GM19372 (cell line): ENCODE data around the gene TTLL11.

Experiments used
- ATAC-seq: cut with Tn5 transposase; IDR thresholded peaks from one replicate; pipeline ENCODE4 v1.9.1; 2021; ENCODE audit warnings: mild to moderate bottlenecking, low read depth, moderate library complexity; ENCODE audit not compliant: unreplicated experiment

Gene TTLL11

DNA sequence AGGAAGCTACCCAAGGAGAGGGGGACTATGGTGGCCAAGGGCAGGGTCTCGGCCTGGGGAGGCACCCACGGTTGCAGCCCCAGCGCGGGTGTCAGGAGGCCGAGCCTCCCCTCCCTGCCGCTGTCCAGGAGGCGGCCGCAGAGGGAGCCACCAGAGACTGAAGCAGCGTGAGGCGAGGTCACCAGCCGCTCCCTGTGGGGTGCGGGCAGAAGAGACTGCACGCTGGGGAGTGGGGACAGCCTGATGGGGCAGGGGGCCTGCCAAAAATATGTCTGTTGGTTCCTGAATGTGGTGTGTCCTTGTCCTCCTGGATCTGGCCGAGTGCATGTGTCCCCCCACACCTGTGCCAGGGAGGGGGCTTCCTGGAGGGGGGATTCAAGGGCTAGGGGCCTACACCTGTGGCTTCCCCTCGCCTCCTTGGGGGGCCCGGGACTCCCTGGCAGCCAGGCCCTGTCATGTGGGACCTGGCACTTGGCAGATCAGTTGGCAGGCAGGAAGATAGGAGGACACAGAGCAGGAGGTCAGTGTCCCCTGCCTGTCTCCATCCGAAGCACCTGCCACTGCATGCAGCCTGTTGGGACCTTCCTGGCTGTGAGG lies 310.5 kb downstream of the TTLL11 start:
- no peak for ATAC-seq

DNA sequence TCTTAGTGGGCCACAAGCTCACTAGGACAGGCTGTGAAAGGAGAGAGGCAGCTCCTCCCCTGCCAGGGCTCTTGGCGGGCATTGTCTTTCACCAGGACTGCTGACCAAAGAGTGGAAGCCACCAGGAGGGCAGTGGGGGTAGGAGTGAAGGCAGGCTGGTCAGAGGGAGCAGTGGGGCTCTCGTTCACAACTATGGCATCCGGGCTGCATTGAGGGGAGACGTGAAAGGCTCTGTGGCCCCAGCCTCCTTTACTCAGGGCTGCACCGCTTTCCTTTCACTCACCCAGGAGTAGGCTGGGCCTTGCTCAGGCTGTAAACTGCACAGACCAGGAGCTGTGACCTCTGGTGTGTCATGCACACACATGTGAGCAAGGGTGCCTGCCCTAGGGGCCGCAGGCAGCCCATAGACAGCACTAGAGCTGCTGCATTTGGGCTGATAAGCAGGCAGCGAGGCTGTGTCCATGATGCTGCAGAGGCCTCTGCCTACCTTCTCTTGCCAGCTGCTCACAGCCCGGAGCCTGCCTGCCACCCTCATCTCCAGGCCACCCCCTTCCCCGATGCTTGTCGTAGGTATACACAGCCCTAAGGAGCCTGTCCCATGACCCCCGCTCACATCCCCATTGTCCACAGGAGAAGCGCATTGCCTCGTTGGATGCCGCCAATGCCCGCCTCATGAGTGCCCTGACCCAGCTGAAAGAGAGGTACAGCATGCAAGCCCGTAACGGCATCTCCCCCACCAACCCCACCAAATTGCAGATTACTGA lies 311.2 kb downstream of the TTLL11 start:
- no peak for ATAC-seq

DNA sequence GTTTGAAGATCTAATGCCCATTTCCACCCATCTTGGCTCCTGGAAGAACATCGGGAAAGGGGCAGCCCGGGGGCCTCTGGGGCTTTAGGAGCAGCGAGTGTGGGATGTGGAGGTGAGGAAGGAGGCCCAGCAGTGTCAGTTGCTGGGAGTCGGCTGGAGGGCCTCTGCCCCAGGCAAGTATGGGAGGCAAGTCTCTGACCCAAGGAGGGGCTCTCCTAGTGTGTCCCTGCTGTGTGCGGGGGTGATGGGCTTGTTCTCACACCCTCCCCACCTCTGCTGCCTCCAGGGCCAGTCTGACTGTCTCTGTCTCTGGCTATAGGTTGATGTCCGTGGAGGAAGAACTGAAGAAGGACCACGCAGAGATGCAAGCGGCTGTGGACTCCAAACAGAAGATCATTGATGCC lies 312.0 kb downstream of the TTLL11 start:
- no peak for ATAC-seq

DNA sequence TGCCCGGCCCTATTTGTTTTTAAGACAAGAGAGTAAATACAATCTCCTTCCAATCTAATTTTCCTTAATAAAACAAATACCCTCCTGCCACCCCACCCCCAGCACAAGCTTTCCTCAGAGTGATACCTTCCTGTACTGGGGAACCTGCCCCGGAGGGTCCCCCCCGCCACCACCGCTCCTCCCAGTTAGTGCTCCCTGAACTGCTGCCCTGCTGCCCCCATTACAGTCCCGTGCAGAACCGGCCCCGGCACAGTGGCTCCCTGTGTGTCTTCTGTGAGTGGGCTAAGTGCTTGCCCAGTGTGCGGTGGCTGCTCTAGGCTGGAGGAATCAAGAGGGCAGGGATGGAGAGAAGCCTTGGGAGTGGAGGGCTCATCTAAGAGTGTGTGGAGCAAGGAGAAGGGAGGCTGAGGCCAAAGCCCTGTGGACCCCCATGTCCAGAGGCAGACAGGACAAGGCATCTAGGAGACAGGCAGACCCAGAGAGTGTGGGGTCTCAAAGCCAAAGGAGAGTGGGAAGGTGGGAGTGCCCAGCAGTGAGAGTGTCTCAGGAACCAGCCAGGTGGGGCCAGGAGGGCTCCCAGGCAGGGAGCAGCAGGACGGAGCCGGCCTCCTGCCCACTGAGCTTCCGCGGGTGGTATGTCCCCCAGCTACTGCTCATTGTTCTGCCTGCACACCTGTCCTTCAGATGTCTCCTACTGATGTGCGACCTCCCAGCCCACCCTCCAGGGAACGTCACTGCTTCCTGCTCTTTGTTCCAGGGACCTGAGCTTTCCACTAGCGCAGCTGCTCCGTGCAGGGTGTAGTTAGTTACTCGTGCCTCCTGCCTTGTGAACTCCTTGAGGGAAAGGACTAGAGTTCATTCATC lies 312.7 kb downstream of the TTLL11 start:
- ATAC-seq: no peak

DNA sequence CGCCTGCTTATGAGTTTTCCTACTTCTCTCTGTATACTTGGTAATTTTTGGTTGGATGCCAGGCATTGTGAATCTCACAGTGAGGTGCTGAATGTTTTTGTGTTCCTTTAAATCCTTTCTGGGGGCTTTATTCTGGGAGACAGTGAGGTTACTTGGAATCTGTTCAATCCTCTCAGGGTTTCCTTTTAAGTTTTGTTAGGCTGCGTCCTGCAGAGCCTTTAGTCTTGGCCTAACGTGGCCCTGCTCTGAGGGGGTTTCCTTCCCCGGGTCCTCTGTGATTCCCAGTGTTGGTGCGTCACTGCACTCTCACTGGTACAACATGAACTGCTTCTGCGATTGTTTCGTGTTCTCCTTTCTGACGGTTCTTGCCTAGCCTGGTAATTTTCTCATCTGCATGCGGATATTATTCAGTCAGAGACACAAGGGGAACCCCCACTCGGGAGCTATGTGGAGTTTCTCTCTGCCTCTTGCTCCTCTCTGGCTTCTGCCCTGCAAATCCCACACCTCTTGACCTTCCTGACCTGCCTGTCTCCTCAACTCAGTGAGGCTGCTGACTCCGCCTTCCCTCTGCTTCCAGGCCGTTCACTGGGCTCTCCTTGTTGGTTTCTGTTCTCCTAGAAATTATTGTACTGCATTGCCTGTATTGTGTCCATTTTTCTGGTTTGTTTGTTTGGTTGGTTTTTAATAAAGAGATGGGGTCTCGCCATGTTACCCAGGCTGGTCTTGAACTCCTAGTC lies 313.6 kb downstream of the TTLL11 start:
- ATAC-seq: no peak

DNA sequence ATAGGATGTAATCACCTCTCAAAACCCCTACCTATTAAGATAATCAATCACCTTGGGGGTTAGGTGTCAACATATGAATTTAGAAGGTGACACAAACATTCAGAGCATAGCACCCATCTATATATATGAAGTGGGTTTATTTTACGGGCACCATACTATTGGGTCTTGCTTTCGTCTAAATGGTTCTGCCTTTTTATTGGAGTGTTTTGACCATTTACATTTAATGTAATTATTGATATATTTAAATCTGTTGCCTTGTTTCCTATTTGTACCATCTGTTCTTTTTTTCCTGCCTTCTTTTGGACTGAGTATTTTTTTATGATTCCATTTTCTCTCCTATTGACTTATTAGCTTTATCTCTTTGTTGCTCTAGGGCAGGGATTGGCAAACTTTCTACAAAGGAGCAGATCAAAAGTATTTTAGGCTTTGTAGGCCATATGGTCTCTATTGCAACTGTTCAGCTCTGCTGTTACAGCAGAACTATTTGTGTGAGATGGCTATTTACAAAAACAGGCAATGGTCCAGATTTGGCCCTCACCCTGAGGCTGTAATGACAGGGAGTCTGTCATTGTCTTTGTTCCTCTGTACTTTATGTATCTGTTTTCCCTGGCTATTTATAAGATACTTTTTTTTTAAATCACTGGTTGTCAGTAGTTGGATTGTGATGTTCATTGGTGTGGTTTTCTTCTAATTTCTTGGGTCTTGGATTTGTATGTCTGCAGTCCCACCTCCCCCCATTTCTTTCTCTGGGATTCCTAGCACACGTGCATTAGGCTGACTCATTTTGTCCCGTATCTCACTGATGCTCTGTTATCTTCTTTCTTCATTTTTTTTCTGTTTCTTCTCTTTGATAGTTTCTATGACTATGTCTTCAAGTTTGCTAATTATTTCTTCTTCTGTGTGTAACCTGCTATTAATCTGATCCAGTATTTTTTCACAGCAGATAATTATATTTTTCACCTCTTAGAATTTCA lies 314.6 kb downstream of the TTLL11 start:
- no peak for ATAC-seq

DNA sequence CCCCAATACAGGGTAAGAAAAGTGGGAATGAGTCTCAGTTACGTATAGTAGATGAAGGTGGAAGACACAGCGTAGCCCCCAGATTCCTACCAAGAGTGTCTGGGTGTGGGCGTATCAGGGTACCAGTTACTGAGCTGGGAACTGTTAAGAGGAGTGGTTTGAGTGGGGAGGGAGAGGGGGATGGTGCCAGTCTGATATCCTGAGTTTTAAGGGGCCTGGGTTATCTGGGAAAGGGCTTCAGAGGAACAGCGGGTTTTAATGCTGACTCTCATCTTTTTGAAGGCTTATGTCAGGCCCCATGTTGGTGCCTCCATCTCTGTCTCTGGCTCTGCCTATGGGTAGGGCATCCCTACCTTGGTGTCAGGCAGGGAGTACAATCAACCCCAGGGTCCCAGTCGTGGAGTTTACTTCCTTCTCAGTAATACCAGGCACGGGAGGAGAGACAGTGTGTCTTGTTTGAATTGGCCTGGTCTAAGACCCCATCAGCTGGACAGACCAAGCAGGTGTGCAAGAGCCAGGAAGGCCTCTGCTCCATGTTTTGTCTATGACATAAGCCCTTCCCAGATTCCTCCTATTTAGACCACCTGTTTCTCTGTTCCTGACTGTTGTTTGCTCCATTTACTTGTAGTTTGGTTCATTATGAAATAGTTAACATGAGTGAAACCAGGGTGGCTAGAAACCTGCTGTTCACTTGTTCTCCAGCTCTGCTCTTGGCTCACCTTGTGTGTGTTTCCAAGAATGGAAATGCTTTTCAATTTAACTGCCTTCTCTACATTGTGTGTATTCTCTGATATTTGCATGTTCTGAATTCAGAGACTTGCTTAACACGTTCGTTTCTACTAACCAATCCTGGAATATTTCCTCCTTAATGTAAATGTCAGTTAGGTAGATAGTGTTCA lies 316.1 kb downstream of the TTLL11 start:
- ATAC-seq: no peak

DNA sequence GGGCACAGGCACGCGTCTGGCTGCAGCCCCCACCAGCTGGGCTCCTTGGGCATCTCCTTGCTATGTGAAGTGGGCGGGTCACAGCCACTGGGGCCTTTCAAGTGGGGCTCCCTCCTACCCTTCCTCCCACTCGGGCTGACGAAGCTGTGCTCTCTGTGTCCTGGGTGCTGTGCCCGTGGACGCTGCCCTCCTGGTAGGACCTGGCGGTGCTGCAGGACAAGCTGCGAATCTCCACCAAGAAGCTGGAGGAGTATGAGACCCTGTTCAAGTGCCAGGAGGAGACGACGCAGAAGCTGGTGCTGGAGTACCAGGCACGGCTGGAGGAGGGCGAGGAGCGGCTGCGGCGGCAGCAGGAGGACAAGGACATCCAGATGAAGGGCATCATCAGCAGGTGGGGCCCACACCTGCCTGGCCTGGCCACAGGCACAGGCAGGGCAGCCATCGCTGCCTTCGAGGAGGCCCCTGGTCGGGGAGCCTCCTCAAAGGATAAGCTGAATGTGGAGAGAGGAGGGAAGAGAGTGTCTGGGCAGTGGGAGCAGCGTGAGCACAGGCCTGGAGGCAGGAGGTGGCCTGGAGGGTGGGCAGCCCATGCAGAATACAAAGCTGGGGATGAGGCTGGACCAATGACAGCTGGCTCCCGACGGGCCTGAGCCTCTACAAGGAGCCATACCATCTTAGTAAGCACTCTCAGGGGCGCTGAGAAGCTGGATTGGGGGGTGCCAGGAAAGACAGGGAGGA lies 316.9 kb downstream of the TTLL11 start:
- ATAC-seq: no peak

DNA sequence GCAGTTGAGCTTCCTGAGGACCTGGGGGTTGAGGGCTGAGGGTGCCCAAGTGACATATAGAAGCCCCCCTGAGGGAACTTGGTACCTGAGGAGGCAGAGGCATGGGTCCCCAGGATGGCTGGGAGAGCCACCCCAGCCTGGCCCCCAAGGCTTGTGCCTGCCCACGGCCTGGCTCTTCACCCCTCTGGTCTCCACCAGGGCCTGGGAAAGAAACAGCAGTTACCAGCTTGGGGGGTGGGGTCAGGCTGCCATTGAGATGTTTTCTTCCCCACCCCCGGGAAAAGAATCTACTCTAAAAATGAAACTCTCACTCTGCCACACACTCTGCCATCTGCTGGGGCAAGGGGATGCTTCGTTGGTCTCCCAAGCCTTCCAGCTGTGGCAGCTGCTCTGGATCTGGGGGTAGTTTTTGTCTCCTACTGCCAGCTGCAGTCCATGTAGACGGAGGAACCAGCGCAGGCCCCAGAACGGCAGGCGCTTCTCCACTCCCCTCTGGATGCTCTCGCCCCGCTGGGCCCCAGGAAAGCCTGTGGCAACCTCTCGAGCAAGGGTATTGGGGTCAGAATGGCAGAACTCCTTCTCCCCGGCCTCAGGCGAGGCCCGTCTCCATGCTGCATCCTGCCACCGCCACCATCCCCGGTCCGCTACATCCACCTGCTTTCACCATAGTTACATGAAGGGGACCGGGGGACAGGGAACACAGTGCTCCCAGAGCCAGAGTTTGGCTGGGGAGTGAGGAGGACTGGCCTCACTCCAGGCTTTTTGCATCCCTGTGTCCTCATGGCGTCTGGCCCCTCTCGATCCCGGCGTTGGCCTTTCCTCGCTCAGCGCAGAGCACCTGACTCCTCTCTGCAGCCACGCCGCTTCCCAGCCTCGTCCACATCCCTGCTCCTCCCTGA lies 318.1 kb downstream of the TTLL11 start:
- ATAC-seq: no peak

DNA sequence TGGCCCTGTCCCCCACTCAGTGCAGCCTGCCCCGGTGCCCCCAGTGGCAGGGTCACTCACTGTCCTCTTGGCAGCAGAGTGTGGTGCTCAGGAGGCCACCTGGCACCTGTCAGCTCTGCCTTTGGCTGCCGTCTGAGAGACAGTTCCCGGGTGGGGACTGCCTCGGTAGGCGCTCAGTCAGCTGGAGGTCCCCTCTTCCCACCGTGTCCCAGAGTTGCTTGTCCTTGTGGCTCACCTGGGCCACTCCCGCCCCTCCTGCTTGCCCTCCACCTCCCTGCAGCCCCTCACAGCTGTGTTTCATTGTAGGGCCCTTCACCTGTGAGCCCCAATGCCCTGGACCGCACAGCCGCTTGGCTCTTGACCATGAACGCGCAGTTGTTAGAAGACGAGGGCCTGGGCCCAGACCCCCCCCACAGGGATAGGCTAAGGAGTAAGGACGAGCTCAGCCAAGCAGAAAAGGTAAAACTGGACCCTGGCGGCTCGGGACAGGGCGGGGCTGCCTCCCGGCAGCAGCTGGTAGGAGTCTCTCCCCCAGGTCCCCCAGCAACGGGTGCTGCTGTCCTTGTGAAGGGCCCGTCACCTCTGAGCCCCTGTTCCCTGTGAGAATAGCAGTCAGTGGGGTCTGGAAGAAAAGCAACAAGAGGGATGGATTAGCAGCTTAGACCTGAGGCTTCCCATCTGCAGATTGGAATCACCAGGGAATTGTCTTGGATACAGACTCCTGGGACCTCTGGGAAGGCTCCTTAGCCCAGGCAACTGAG lies 319.0 kb downstream of the TTLL11 start:
- no peak for ATAC-seq

DNA sequence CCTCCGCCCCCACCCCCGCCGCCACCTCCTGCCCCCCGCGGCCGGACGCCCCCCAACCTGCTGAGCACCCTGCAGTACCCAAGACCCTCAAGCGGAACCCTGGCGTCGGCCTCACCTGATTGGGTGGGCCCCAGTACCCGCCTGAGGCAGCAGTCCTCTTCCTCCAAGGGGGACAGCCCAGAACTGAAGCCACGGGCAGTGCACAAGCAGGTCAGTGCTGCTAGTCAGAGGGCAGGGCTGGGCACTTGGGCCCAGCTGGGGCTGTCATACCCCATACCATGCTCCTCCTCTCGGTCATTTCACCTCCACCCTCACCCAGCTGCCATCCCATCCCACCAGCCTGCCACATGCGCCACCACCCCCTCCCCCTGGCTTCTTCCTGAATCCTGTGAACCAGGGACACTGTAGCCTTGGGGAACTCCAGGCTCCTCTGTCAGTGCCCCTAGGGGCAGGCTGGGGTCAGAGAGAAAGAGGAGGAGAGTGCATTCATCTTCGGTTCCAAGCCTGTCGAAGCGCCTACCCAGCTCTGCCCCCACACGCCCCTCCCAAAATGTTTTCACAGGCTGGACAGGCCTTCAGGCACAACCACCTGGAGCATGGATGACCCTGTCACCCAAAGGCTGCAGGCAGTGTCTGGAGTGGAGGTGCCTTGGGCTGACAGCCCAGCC lies 319.7 kb downstream of the TTLL11 start:
- no peak for ATAC-seq

DNA sequence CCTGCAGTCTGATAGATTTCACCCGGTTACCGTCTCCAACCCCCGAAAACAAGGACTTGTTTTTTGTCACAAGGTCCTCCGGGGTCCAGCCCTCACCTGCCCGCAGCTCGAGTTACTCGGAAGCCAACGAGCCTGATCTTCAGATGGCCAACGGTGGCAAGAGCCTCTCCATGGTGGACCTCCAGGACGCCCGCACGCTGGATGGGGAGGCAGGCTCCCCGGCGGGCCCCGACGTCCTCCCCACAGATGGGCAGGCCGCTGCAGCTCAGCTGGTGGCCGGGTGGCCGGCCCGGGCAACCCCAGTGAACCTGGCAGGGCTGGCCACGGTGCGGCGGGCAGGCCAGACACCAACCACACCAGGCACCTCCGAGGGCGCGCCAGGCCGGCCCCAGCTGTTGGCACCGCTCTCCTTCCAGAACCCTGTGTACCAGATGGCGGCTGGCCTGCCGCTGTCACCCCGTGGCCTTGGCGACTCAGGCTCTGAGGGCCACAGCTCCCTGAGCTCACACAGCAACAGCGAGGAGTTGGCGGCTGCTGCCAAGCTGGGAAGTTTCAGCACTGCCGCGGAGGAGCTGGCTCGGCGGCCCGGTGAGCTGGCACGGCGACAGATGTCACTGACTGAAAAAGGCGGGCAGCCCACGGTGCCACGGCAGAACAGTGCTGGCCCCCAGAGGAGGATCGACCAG lies 320.4 kb downstream of the TTLL11 start:
- ATAC-seq: no peak
